SU-DHL-6 (cell line): ENCODE measurements around the gene PTPN6.

Experiments
- H2AFZ ChIP-seq: fragments of 200-600 bp; sonication (generic); 2 replicates; pipeline ENCODE4 v1.6.1; 2014; ENCODE audit warnings: low read depth, mild to moderate bottlenecking, moderate library complexity, mixed read lengths, antibody characterized with exemption, low read length; ENCODE audit not compliant: severe bottlenecking
- H3F3A ChIP-seq: fragments of 200-600 bp; shearing (Covaris generic); 2 replicates; pipeline ENCODE4 v1.6.0; 2016; ENCODE audit warnings: antibody characterized with exemption, mild to moderate bottlenecking; ENCODE audit not compliant: insufficient read depth
- H3K27ac ChIP-seq: fragments of 200-600 bp; sonication (generic); 2 replicates; pipeline ENCODE4 v1.5.1; 2016; ENCODE audit warnings: low read depth, mild to moderate bottlenecking, low read length, moderate library complexity, mixed read lengths
- H3K27me3 ChIP-seq: fragments of 200-600 bp; sonication (generic), shearing (Covaris generic); 2 replicates; pipeline ENCODE4 v1.6.0; 2014; ENCODE audit warnings: mild to moderate bottlenecking, low read length
- H3K36me3 ChIP-seq: fragments of 200-600 bp; sonication (generic); 2 replicates; pipeline ENCODE4 v1.6.1; 2014; ENCODE audit warnings: mild to moderate bottlenecking, low read length, mixed read lengths
- H3K4me2 ChIP-seq: fragments of 300-600, 200-600 bp; shearing (Covaris generic), sonication (generic); 2 replicates; pipeline ENCODE4 v1.6.0; 2014; ENCODE audit warnings: low read length, low read depth, mild to moderate bottlenecking; ENCODE audit not compliant: poor library complexity, severe bottlenecking
- H3K4me3 ChIP-seq: fragments of 200-600 bp; sonication (generic); 2 replicates; pipeline ENCODE4 v1.5.1; 2014; ENCODE audit warnings: antibody characterized with exemption, low read length, mild to moderate bottlenecking, mixed read lengths; ENCODE audit not compliant: insufficient read depth, poor library complexity, severe bottlenecking
- H3K79me2 ChIP-seq: fragments of 200-600 bp; sonication (generic); 2 replicates; pipeline ENCODE4 v1.6.1; 2014; ENCODE audit warnings: mild to moderate bottlenecking, low read length, moderate library complexity; ENCODE audit not compliant: insufficient read depth
- H3K9ac ChIP-seq: fragments of 200-600 bp; sonication (generic); 2 replicates; pipeline ENCODE4 v1.7.0; 2014; ENCODE audit warnings: mild to moderate bottlenecking, low read length
- H3K9me2 ChIP-seq: fragments of 200-600 bp; sonication (generic); replicated peaks from 2 replicates; pipeline ENCODE4 v1.6.1; 2014; ENCODE audit warnings: low read length; ENCODE audit not compliant: insufficient read depth
- H3K9me3 ChIP-seq: fragments of 200-600 bp; sonication (generic); 2 replicates; pipeline ENCODE4 v1.6.1; 2014; ENCODE audit warnings: low read length, mixed read lengths; ENCODE audit not compliant: insufficient read depth
- H4K20me1 ChIP-seq: fragments of 200-600 bp; sonication (generic); 2 replicates; pipeline ENCODE4 v1.6.1; 2014; ENCODE audit warnings: low read depth, mild to moderate bottlenecking, antibody characterized with exemption, low read length, moderate library complexity, mixed read lengths
- EZH2phosphoT487 ChIP-seq: fragments of 200-600 bp; sonication (generic), shearing (Covaris generic); conservative IDR thresholded peaks from 2 replicates; pipeline ENCODE4 v1.6.1; 2018; ENCODE audit warnings: mild to moderate bottlenecking, antibody characterized with exemption, low read length, moderate library complexity, mixed read lengths
- TF ChIP-seq, protein P1 (sequence below): fragments of 200-600 bp; sonication (generic); IDR thresholded peaks from one replicate; pipeline ENCODE4 v1.5.1; 2017; ENCODE audit warnings: antibody characterized with exemption, mild to moderate bottlenecking, low read length, moderate library complexity; ENCODE audit not compliant: insufficient read depth, poor library complexity, severe bottlenecking

PTPN6 gene

GRCh38 chr12:6948873-6949594 is 2.1 kb upstream of the PTPN6 start:
- no peaks in the 10 kb centered on the region for H3K27me3 ChIP-seq
- no peak overlapping the region for H2AFZ ChIP-seq
- H3F3A ChIP-seq = peaks cover 19% of the 10 kb centered on the region
- H3K4me2 ChIP-seq = no peak overlapping the region
- no peaks in the 10 kb centered on the region for H3K9me2 ChIP-seq
- no peak overlapping the region for H3K4me3 ChIP-seq
- H3K36me3 ChIP-seq = no peaks in the 10 kb centered on the region
- H3K79me2 ChIP-seq = no peaks in the 10 kb centered on the region
- TF ChIP-seq, protein P1, sequence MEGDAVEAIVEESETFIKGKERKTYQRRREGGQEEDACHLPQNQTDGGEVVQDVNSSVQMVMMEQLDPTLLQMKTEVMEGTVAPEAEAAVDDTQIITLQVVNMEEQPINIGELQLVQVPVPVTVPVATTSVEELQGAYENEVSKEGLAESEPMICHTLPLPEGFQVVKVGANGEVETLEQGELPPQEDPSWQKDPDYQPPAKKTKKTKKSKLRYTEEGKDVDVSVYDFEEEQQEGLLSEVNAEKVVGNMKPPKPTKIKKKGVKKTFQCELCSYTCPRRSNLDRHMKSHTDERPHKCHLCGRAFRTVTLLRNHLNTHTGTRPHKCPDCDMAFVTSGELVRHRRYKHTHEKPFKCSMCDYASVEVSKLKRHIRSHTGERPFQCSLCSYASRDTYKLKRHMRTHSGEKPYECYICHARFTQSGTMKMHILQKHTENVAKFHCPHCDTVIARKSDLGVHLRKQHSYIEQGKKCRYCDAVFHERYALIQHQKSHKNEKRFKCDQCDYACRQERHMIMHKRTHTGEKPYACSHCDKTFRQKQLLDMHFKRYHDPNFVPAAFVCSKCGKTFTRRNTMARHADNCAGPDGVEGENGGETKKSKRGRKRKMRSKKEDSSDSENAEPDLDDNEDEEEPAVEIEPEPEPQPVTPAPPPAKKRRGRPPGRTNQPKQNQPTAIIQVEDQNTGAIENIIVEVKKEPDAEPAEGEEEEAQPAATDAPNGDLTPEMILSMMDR = no peak
- TF ChIP-seq EZH2phosphoT487 = no peak
- H3K27ac ChIP-seq = no peak overlapping the region
- H4K20me1 ChIP-seq = no peaks in the 10 kb centered on the region
- no peaks in the 10 kb centered on the region for H3K9me3 ChIP-seq
- no peak overlapping the region for H3K9ac ChIP-seq

DNA sequence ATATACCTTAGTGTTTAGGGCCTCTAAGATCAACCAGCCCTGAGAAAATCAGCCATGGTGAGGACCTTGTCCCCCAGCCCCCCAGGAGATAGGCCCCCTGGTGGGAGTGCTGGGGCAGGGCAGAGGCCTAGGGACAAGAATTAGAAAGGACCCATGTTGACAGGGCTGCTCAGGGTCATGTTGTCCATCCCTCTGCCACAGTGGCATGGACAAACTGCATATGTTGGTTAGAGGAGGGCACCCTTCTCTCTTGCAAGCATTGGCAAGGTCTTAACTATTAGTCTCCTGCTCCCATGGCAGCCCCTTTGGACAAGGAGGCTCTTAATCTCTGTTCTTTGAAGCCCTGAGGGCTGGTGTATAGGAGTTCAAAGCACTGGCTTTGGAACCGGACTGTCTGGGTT is 755 bp upstream of the PTPN6 start:
- Histone ChIP-seq H3K79me2 (no peaks in the 10 kb centered on the region), H3K36me3 (no peaks in the 10 kb centered on the region), H3K27ac (no peak overlapping the region), H3K9me2 (no peaks in the 10 kb centered on the region), H3K9ac (peak overlapping the region; percentile 55; the same call in 1 of the 2 replicates), H4K20me1 (no peaks in the 10 kb centered on the region), H3K27me3 (no peaks in the 10 kb centered on the region), H3K9me3 (no peaks in the 10 kb centered on the region), H3F3A (peaks cover 7% of the 10 kb centered on the region), H3K4me3 (no peak overlapping the region), H3K4me2 (peak overlapping the region; percentile 61), H2AFZ (no peak overlapping the region)
- no peak for TF ChIP-seq EZH2phosphoT487
- TF ChIP-seq, protein P1 = peak; percentile 33

- H3K9ac ChIP-seq = peak overlapping the region; percentile 55
Observed at GRCh38 chr12:6951551-6952120, 480 bp downstream of the PTPN6 start.

More at GRCh38 chr12:6951551-6952120, 480 bp downstream of the PTPN6 start:
- Histone ChIP-seq H3F3A (peaks cover 6% of the 10 kb centered on the region), H3K27me3 (no peaks in the 10 kb centered on the region), H3K79me2 (no peaks in the 10 kb centered on the region), H3K36me3 (no peaks in the 10 kb centered on the region), H3K27ac (no peak overlapping the region), H3K9me2 (no peaks in the 10 kb centered on the region), H3K4me2 (peak overlapping the region; percentile 61), H3K4me3 (peak overlapping the region; percentile 45), H3K9me3 (no peaks in the 10 kb centered on the region), H4K20me1 (no peaks in the 10 kb centered on the region), H2AFZ (no peak overlapping the region)
- TF ChIP-seq, protein P1 = no peak
- no peak for TF ChIP-seq EZH2phosphoT487
